Hepatocyte (in vitro differentiated cells): ENCODE results near the gene GYPC. TPM values are rescaled to one million over a fixed set of nuclear protein-coding genes. Genes with fewer than 3 reads are reported as not detected.

Experiments used
- DNase-seq: peaks from one replicate; pipeline ENCODE4 v3.0.0-alpha.2; 2016; ENCODE audit warnings: low spot score
- H2AFZ ChIP-seq: fragments of 200-600 bp; sonication (generic); 2 replicates; pipeline ENCODE4 v1.6.0; 2016; ENCODE audit warnings: antibody characterized with exemption, mild to moderate bottlenecking
- H3K27ac ChIP-seq: fragments of 200-600 bp; sonication (generic); 2 replicates; pipeline ENCODE4 v1.5.1; 2016; ENCODE audit warnings: mild to moderate bottlenecking
- H3K27me3 ChIP-seq: fragments of 200-600 bp; sonication (generic); 2 replicates; pipeline ENCODE4 v1.6.1; 2016
- H3K36me3 ChIP-seq: fragments of 200-600 bp; sonication (generic); replicated peaks from 2 replicates; pipeline ENCODE4 v1.5.1; 2016; ENCODE audit warnings: low read depth; ENCODE audit not compliant: insufficient read depth
- H3K4me1 ChIP-seq: fragments of 200-600 bp; sonication (generic); 2 replicates; pipeline ENCODE4 v1.5.1; 2016; ENCODE audit warnings: mild to moderate bottlenecking, moderate library complexity; ENCODE audit not compliant: insufficient read depth
- H3K4me2 ChIP-seq: fragments of 200-600 bp; sonication (generic); 2 replicates; pipeline ENCODE4 v1.6.0; 2016
- H3K4me3 ChIP-seq: fragments of 200-600 bp; sonication (generic); 2 replicates; pipeline ENCODE4 v1.5.1; 2016; ENCODE audit warnings: mild to moderate bottlenecking
- H3K79me2 ChIP-seq: fragments of 200-600 bp; sonication (generic); 2 replicates; pipeline ENCODE4 v1.6.0; 2017; ENCODE audit warnings: mild to moderate bottlenecking
- H3K9me2 ChIP-seq: fragments of 200-600 bp; sonication (generic); replicated peaks from 2 replicates; pipeline ENCODE4 v1.6.0; 2017; ENCODE audit warnings: mild to moderate bottlenecking; ENCODE audit not compliant: insufficient read depth
- H3K9me3 ChIP-seq: fragments of 200-600 bp; sonication (generic); 2 replicates; pipeline ENCODE4 v1.5.1; 2016; ENCODE audit warnings: low read depth, mild to moderate bottlenecking
- H4K20me1 ChIP-seq: fragments of 200-600 bp; sonication (generic); 2 replicates; pipeline ENCODE4 v1.6.0; 2016; ENCODE audit warnings: mild to moderate bottlenecking; ENCODE audit not compliant: insufficient read depth, poor library complexity, severe bottlenecking
- EZH2 ChIP-seq: fragments of 200-600 bp; sonication (generic); IDR thresholded peaks from 2 replicates; pipeline ENCODE4 v1.6.1; 2016; ENCODE audit warnings: antibody characterized with exemption, mild to moderate bottlenecking, borderline replicate concordance
- EZH2phosphoT487 ChIP-seq: fragments of 200-600 bp; sonication (generic); IDR thresholded peaks from one replicate; pipeline ENCODE4 v1.6.1; 2018; ENCODE audit warnings: antibody characterized with exemption, mild to moderate bottlenecking, low read depth, moderate library complexity; ENCODE audit not compliant: unreplicated experiment, severe bottlenecking
- WGBS: methylation state at CpG from one replicate; pipeline ENCODE4 v1.1.6; 2016; ENCODE audit warnings: low lambda C conversion rate; ENCODE audit errors: missing lambda C conversion rate; 5-methylcytosine and 5-hydroxymethylcytosine counted together
- polyA plus RNA-seq: library from polyadenylated mRNA; unstranded; fragments of >200 nt; fragmentation: Nextera tagmentation; extraction: Ambion mirVana; gene quantifications from 2 replicates; pipeline ENCODE4 v1.2.1, GENCODE V29; 2016
- total RNA-seq: library from RNA; depleted of rRNA; stranded (reverse); fragments of >200 nt; gene quantifications from 2 replicates; pipeline ENCODE4 v1.2.3, GENCODE V29; 2014
- TF ChIP-seq, protein P1 (sequence below): fragments of 200-600 bp; sonication (generic); IDR thresholded peaks from 2 replicates; pipeline ENCODE4 v1.5.1; 2016; ENCODE audit warnings: antibody characterized with exemption, mild to moderate bottlenecking; ENCODE audit not compliant: poor library complexity

GYPC gene, protein sequence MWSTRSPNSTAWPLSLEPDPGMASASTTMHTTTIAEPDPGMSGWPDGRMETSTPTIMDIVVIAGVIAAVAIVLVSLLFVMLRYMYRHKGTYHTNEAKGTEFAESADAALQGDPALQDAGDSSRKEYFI
- total RNA-seq (35.0 and 46.9 TPM in 2 replicates), polyA plus RNA-seq (84.2 and 87.7 TPM in 2 replicates)

DNA sequence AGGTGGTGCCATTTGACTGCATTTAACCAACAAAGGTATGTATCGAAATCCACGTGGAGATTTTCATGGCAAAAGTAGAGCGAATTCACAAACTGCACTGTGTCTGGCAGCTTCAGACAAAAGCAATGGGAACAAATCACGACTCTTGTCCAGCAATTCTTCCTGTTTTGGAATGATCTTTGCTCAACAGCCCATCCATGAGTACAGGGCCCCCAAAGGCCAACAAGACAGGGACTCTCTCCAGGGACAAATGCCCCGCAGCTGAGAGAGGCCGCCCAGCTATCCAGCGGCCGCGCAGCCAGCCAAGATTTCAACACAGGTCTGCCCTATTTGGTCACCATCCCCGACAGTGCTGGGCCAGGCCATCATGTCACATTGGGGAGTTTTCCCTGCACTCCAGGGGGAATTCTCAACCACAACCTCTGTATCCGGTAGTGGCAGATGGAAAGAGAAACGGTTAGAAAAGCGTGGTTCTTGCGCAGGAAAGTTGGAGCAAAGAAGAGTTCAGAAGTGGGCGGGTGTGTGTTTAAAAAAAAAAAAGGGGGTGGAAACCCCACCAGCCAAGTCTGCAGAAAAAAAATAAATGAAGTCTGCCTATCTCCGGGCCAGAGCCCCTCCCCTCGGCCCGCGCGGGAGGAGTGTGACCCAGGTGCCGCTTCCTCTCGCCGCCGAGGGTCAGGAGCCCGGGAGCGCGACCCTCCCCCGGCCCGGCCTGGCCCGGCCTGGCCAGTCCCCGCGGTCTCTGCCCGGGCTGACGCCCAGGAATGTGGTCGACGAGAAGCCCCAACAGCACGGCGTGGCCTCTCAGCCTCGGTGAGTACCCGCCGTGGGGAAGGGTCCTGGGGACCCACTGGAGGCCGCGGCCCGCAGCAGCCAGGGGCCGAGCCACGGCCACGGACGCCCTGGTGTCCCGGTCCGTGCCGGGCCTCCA is at the start of gene GYPC:
TSS of gene GYPC (plus strand) at position 659 of the 931 bp plus-strand sequence. CDS start at position 765, 106 bp downstream.
- Histone ChIP-seq H4K20me1 (no peaks in the 10 kb centered on the region), H3K9me2 (no peaks in the 10 kb centered on the region), H3K36me3 (no peaks in the 10 kb centered on the region), H3K27ac (peak within 1 kb of the TSS; percentile 93), H2AFZ (peak within 1 kb of the TSS; percentile 53), H3K4me2 (peak within 1 kb of the TSS; percentile 92), H3K79me2 (peaks cover 15% of the 10 kb centered on the region), H3K27me3 (no peaks in the 10 kb centered on the region), H3K4me3 (peak within 1 kb of the TSS; percentile 69), H3K4me1 (peaks cover 18% of the 10 kb centered on the region), H3K9me3 (no peaks in the 10 kb centered on the region)
- 15% methylated on average over 37 of the region's 51 CpGs for WGBS
- TF ChIP-seq, protein P1, sequence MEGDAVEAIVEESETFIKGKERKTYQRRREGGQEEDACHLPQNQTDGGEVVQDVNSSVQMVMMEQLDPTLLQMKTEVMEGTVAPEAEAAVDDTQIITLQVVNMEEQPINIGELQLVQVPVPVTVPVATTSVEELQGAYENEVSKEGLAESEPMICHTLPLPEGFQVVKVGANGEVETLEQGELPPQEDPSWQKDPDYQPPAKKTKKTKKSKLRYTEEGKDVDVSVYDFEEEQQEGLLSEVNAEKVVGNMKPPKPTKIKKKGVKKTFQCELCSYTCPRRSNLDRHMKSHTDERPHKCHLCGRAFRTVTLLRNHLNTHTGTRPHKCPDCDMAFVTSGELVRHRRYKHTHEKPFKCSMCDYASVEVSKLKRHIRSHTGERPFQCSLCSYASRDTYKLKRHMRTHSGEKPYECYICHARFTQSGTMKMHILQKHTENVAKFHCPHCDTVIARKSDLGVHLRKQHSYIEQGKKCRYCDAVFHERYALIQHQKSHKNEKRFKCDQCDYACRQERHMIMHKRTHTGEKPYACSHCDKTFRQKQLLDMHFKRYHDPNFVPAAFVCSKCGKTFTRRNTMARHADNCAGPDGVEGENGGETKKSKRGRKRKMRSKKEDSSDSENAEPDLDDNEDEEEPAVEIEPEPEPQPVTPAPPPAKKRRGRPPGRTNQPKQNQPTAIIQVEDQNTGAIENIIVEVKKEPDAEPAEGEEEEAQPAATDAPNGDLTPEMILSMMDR: no peak
- TF ChIP-seq EZH2phosphoT487: no peak
- no peak for TF ChIP-seq EZH2
- DNase-seq: peak; percentile 41

DNA sequence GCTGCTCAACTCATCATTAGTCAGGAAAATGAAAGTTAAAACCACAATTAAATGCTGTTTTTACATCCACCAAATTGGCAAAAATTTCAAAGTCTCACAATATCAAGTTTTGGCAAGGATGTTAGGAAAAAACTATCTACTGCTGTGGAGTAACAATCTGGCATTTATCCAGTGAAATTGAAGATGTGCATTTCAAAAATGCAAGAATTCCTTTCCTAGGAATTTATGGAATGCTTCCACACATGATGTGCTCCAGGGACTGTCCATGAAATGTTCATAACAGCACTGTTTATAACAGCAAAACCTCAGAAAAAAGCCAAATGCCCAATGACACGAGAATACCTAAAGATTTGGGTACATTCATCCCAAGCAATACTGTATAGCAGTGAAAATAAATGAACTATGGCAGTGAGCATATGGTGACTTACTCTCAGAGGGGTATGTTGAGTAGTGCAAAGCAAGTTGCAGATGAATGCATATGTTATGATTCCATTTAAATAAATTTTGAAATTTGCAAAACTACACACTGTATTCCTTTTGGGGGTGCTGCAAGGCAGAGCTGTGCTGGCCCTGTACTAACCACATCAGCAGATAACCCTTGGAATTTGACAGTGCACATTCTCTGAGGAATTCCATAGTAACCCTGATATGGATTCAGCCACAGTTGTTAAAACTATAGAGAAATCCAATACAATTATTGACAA is 41.3 kb upstream of the GYPC start:
- Histone ChIP-seq H3K79me2 (no peaks in the 10 kb centered on the region), H3K9me2 (no peaks in the 10 kb centered on the region), H2AFZ (no peak overlapping the region), H3K36me3 (no peaks in the 10 kb centered on the region), H3K4me1 (peaks cover 4% of the 10 kb centered on the region), H3K9me3 (no peaks in the 10 kb centered on the region), H3K27ac (no peak overlapping the region), H4K20me1 (no peaks in the 10 kb centered on the region), H3K4me2 (no peak overlapping the region), H3K4me3 (no peak overlapping the region), H3K27me3 (no peaks in the 10 kb centered on the region)
- DNase-seq: no peak
- 34% methylated on average over 1 of the region's 1 CpG for WGBS
- no peak for TF ChIP-seq EZH2phosphoT487
- TF ChIP-seq, protein P1: no peak
- no peak for TF ChIP-seq EZH2

DNA sequence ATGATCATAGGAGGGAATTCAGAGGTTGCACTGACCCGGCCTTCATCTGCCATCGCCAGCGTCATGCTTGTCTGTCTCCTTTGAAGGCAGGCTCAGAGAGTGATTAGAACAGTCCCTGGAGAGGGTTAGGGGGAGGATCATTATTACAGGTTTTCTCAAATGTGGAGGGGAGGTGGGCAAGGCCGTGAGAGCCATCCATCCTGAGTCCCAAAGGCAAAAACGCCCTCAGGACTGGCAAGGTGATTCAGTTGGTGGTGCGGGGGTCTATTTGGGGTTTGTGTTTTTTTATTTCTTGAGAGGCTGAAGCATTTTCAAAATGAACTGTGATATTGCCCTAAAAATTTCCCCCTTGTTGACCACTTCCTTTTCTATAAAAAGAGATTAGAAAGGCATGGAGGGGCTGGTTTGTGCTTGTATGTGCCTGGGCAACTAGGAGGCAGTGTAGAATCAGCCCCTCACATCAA is 39.3 kb upstream of the GYPC start:
- H3K4me3 ChIP-seq: no peak overlapping the region
- TF ChIP-seq, protein P1: no peak
- TF ChIP-seq EZH2phosphoT487 (no peak), EZH2 (no peak)
- no peak overlapping the region for H2AFZ ChIP-seq
- no peaks in the 10 kb centered on the region for H3K79me2 ChIP-seq
- peaks cover 4% of the 10 kb centered on the region for H3K4me1 ChIP-seq
- no peaks in the 10 kb centered on the region for H3K9me3 ChIP-seq
- H3K36me3 ChIP-seq: no peaks in the 10 kb centered on the region
- H3K4me2 ChIP-seq: no peak overlapping the region
- DNase-seq: no peak
- no peaks in the 10 kb centered on the region for H3K9me2 ChIP-seq
- WGBS: 75% methylated on average over 6 of the region's 6 CpGs
- no peaks in the 10 kb centered on the region for H4K20me1 ChIP-seq
- H3K27me3 ChIP-seq: no peaks in the 10 kb centered on the region
- no peak overlapping the region for H3K27ac ChIP-seq
